NOMO-1 treated with DMSO at 0.1 percent for 48 hours (cell line): ENCODE data around the gene UTP14A.

ENCODE experiments used
- DNase-seq: peaks from one replicate; lab custom pipeline; 2025; ENCODE audit not compliant: unreplicated experiment; lab: John Stamatoyannopoulos, UW

The UTP14A gene

GRCh38 chrX:129945131-129945530 is 39.2 kb downstream of the UTP14A start:
- DNase-seq, result no peak

GRCh38 chrX:129953334-129953648 is 47.3 kb downstream of the UTP14A start:
- no peak for DNase-seq

DNA sequence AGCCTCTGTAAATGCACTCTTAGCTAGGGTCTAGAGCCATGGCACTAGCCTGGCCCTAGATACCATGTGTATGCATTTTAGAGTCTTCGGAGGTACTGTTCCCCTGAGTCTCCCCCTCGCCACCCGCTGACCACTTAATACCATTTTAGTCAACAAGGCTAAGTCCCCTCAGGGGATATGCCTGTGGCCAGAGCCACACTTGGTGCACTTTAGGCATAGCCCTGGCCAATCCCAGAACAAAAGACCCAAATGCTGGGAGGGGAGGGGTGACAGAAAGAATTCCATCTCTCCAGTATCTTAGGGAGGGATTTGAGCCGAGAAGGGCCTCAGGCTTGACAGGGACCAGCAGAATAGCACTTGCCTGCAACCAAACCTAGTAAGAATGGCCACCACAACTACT is 47.9 kb downstream of the UTP14A start:
- DNase-seq, result no peak

DNA sequence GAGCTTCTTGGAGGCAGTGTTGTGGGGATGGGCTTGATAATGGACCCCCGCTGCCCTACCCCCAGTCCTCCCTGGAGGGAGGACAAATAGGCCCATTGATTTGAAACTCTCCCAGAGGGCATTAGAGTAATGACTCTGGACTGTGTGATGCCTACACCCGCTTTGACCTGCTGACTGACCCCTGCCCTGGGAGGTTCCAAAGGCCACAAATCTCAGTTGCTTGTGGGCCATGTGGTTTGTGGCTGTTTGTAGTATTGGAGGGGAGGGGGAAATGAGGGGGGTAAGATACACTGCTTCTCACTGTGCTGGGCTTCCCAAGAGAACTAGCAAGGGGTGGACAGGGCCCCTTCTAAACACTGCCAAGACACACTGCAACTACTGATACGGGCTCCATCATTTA is 48.8 kb downstream of the UTP14A start:
- no peak for DNase-seq

DNA sequence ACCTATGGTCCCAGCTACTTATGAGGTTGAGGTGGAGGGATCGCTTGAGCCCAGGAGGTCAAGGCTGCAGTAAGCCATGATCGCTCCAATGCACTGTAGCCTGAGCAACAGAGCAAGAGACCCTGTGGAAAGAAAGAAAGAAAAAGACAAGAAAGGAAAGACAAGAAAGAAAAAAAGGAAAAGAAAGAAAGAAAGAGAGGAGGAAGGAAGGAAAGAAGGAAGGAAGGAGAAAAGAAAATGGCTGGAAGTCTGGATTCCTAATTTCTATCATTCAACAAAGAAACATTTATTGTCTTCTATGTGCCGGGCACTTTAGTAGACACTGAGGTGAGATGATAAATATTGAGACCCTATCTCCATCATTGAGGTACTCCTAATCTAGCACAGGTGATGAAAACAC is 49.7 kb downstream of the UTP14A start:
- no peak for DNase-seq

DNA sequence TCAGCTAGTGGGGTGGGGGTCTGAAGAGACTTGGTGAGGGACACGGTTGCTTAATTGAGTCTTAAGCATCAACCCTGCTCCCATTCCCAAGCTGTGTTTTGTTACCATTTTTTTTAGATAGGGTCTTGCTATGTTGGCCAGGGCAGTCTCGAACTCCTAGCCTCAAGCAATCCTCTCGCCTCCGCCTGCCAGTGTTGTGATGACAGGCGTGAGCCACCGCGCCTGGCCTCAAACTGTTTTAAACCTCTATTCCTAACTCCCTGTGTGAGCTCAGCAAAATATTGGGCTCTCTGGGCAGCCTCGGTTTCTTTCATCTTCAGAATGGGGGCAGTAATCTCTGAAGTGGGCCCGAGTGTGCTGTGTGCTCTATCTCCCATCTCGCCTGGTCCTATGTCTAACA is 50.2 kb downstream of the UTP14A start:
- DNase-seq, result no peak

GRCh38 chrX:129956765-129957164 is 50.8 kb downstream of the UTP14A start:
- DNase-seq, result no peak

- peak; percentile 84 for DNase-seq
Measured at GRCh38 chrX:129957241-129958082, 51.5 kb downstream of the UTP14A start.

DNA sequence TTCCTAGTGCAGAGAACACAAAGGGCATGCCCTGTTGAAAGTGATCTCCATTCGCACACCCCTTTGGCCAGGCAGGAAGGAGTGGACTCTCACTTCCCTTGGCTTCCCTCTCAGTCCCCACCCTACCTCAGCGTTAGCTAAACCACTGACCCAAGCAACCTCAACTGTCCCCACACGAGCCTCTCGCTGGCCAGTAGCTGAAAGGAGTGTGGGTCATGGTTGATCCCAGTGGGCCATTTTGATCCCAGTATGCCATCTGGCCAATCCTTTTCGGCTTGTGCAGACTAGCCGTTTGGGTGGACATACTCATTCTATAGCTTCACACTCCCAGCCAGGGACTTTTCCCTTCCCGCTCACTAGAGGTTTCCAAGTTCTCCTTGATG is 52.1 kb downstream of the UTP14A start:
- DNase-seq, result no peak

DNA sequence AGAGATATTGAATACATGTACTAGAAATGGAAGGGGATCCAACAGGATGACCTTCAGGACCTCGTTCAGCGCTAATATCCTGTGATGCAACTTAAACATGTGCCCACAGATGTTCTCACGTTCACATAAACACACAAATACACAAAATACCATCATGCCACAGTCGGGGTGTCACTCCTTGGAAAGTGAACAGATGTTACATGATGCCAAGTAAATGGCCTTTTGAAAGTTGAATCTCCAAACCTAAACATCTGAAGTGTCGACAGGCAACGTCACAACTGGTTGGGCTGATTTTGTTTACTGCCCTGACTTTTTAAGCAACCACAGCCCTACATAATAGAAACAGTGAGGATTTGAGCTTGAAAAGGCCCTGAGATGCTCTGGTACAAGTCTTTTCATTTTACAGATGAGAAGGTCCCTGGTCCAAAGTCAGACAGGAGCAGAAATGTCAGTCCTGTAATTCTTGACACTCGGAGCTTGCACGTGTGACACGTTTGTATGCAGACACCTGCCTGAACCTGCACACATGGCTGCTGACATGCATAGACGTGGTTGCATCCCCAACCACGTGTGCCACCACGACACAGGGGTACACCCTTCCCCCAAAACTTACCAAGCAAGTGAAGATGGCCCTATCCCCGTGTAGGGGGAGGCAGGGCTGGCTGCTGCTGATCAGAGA is 53.0 kb downstream of the UTP14A start:
- DNase-seq, result no peak

GRCh38 chrX:129959493-129959832 is 53.5 kb downstream of the UTP14A start:
- no peak for DNase-seq

DNA sequence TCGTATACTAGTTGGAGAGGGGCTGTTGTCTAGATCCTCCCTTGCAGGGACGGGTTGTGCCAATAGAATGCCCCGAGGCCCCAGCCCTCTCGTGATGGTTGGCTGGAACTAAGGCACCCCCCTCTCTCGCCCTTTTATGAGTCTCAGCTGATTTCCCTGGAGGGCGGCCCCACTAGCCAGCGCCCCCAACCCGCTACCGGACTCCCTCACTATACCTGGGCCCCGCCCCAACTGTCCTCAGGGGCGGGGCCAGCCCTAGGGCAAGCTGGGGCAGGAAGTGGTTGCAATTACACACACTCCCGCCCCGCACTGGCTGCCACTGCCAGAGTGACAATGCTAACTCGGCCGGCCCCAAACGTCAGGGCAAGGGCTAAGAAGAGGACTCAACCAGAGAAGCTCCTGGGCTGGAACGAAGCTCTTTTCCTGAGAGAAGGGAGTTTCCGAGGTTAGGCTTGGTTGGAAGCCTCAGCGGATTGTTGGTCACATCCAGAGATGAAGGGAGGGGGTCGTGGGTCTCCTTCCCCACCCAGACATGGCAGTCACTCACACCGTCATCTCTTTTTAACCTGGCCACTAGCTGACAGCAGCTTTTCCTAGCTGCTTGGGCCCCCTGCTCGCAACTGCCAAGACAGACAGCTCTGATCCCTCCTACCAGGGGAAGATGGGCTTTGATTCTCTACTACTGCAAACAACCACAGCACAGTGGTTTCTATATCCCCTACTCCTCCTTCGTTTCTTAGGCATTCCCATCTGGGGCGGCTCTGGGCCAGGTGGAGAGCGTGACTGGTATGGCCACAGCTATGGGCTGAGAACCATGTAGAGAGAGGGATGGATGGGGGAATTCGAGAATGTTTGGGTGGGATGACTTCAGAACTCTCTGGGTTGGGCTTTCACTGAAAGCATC is 55.5 kb downstream of the UTP14A start:
- DNase-seq, result peak; percentile 65

DNA sequence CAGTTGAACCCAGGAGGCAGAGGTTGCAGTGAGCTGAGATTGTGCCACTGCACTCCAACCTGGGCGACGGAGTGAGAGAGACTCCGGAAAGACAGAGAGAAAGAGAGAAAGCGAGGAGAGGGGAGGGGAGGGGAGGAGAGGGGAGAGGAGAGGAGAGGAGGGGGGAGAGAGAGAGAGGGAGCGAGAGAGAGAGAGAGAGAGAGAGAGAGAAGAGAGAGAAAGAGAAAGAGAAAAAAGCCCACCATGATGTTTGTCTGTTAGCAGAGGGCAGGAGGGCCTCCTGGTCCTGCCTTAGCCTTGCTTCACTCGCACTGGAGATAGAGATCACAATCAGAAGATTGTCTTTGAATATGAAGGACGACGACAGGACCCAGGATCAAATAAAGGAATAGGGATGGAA is 57.8 kb downstream of the UTP14A start:
- DNase-seq, result no peak

DNA sequence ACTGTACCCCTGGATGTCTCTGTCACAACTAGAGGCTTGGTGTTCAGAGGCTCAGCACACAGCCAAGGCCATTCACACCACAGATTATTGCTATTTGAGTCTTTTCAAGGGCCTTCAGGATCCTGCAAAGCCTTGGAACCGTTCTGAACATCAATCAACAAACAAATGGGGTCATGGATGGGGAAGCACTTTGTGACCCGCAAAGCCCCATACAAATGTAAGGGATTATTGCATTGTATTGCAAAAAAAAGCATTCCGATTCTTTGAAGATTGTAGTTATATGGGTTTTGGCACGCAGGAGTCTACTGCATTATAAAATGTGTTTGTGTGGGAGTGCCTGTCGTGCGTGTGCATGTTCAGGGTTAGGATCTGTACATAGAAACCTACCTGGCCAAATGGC is 59.2 kb downstream of the UTP14A start:
- DNase-seq, result no peak

DNA sequence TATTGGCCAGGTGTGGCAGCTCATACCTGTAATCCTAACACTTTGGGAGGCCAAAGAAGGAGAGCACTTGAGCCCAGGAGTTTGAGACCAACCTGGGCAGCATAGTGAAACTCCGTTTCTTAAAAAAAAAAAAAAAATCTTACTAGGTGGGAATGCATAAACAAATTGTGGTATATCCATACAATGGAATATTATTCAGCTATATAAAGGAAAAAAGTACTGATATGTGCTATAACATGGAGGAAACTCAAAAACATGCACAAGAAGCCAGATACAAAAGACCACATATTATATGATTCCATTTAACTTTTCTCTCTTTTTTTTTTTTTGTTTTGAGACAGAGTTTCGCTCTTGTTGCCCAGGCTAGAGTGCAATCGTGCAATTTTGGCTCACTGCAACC is 63.0 kb downstream of the UTP14A start:
- DNase-seq, result no peak

DNA sequence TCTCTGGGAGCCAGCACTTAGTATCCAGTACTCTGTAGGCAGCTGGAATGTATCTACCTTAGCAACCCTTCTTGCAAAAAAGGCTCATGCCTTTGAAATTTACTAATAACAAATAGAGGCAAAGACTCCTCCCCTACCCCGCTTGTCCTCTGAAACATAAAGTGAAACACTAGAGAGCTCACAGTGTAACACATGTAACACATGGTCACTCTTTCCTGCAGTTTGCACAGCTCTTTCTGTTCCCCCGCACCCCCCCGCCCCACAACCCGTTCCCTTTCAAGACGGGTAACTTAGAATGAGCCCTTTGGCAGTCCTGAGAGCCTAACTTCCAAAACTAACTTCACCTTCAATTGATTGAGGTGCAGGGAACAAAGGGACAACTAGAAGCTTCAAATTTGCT is 70.5 kb downstream of the UTP14A start:
- DNase-seq, result no peak
